Astrocyte (in vitro differentiated cells and primary cell): Measurements from ENCODE around the gene METAP1.

Source experiments
- EZH2 ChIP-seq: IDR thresholded peaks from 2 replicates; pipeline ENCODE4 v1.6.1; 2012; ENCODE audit warnings: mild to moderate bottlenecking, low read length, inconsistent platforms; ENCODE audit not compliant: insufficient read depth
- TF ChIP-seq, protein P1 (sequence below): IDR thresholded peaks from 2 replicates; pipeline ENCODE4 v1.5.1; 2011; ENCODE audit warnings: low read depth, mild to moderate bottlenecking, inconsistent platforms, low read length, moderate library complexity; ENCODE audit not compliant: insufficient read depth

DNA sequence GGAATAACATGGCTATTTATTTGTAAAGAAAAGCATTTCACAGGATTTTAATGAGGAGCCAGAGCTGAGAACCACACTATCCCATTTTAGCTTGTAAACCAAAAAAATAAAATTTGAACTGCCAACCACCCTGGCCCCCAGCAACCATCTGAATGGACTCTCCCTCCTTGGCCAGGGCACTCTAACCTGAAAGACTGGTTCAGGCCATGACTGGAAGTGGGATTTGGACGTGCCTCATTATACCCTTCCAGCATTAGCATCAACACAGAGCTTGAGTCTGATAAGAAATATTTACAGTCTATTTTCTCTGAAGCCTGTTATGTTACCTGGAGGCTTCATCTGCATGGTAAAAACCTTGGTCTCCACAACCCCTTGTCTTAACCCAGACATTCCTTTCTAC, 30.0 kb downstream of the METAP1 start:
- TF ChIP-seq EZH2, result no peak
- TF ChIP-seq, protein P1, sequence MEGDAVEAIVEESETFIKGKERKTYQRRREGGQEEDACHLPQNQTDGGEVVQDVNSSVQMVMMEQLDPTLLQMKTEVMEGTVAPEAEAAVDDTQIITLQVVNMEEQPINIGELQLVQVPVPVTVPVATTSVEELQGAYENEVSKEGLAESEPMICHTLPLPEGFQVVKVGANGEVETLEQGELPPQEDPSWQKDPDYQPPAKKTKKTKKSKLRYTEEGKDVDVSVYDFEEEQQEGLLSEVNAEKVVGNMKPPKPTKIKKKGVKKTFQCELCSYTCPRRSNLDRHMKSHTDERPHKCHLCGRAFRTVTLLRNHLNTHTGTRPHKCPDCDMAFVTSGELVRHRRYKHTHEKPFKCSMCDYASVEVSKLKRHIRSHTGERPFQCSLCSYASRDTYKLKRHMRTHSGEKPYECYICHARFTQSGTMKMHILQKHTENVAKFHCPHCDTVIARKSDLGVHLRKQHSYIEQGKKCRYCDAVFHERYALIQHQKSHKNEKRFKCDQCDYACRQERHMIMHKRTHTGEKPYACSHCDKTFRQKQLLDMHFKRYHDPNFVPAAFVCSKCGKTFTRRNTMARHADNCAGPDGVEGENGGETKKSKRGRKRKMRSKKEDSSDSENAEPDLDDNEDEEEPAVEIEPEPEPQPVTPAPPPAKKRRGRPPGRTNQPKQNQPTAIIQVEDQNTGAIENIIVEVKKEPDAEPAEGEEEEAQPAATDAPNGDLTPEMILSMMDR, result no peak
